Caco-2 (cell line): ENCODE measurements around the gene CMSS1. TPM values are rescaled to one million over a fixed set of nuclear protein-coding genes. Genes with fewer than 3 reads are reported as not detected.

Source experiments
- BruUV-seq: library from RNA; stranded (reverse); fragments of 400-500 nt; replicated peaks from 2 replicates; lab custom pipeline; 2021; lab: Mats Ljungman, UMichigan
- CTCF ChIA-PET: fragments of 300-600 bp; sonication (Branson Sonifier 250); formaldehyde crosslinking; loops from one replicate; lab custom pipeline; 2022; ENCODE audit warnings: antibody characterized with exemption; lab: Charles Lee
- POLR2A ChIA-PET: fragments of 300-600 bp; sonication (Branson Sonifier 250); formaldehyde crosslinking; loops from one replicate; lab custom pipeline; 2022; ENCODE audit warnings: antibody characterized with exemption; lab: Charles Lee
- DNase-seq, 2 experiments: peaks; one replicate each; pipeline versions ENCODE4 v3.0.0 to v3.0.0-alpha.2; 2020 to 2022
- H3K27me3 ChIP-seq: replicated peaks from 2 replicates; pipeline ENCODE4 v1.6.0; 2011; ENCODE audit warnings: low read length; ENCODE audit not compliant: control insufficient read depth, insufficient read depth
- H3K36me3 ChIP-seq: 2 replicates; pipeline ENCODE4 v1.5.1; 2011; ENCODE audit warnings: low read length; ENCODE audit not compliant: control insufficient read depth, insufficient read depth
- H3K4me1 ChIP-seq: fragments of 250-450 bp; sonication (Bioruptor Pico); 2 replicates; pipeline ENCODE4 v1.5.1; 2020; ENCODE audit warnings: mild to moderate bottlenecking
- H3K4me3 ChIP-seq: 2 replicates; pipeline ENCODE4 v1.5.1; 2011; ENCODE audit warnings: low read depth, mild to moderate bottlenecking, control low read depth, low read length
- H3K9me3 ChIP-seq: fragments of 250-450 bp; sonication (Bioruptor Pico); 2 replicates; pipeline ENCODE4 v1.5.1; 2020; ENCODE audit warnings: mild to moderate bottlenecking, moderate library complexity
- H3K27ac Mint-ChIP-seq: one replicate; pipeline ENCODE4 v1.8.0; 2022; ENCODE audit warnings: mixed read lengths; ENCODE audit not compliant: unreplicated experiment
- H3K27me3 Mint-ChIP-seq: one replicate; pipeline ENCODE4 v1.8.0; 2022; ENCODE audit warnings: mixed read lengths; ENCODE audit not compliant: insufficient read depth, unreplicated experiment
- H3K36me3 Mint-ChIP-seq: one replicate; pipeline ENCODE4 v1.8.0; 2022; ENCODE audit warnings: mild to moderate bottlenecking, mixed read lengths; ENCODE audit not compliant: insufficient read depth, unreplicated experiment
- H3K4me1 Mint-ChIP-seq: one replicate; pipeline ENCODE4 v1.8.0; 2022; ENCODE audit warnings: low read depth, mixed read lengths; ENCODE audit not compliant: unreplicated experiment
- H3K4me3 Mint-ChIP-seq: one replicate; pipeline ENCODE4 v1.8.0; 2022; ENCODE audit warnings: mild to moderate bottlenecking, moderate library complexity, mixed read lengths; ENCODE audit not compliant: unreplicated experiment
- H3K9me3 Mint-ChIP-seq: one replicate; pipeline ENCODE4 v1.8.0; 2022; ENCODE audit warnings: mixed read lengths; ENCODE audit not compliant: unreplicated experiment
- CTCF ChIP-seq, 2 experiments: fragments of 200-600 bp in 1 of 2; IDR thresholded peaks; 1 replicate in 1 of 2; 2 replicates in 1 of 2; pipeline versions ENCODE4 v1.5.1 to v1.8.0; 2011 to 2022; ENCODE audit warnings: antibody characterized with exemption in 1 of 2, control low read depth in 1 of 2, inconsistent platforms in 1 of 2, low read depth in 1 of 2, low read length in 1 of 2, mild to moderate bottlenecking in 1 of 2, moderate library complexity in 1 of 2; ENCODE audit not compliant: insufficient read depth in 1 of 2, severe bottlenecking in 1 of 2, unreplicated experiment in 1 of 2
- intact Hi-C: fragments of 100-400 bp; cut with micrococcal nuclease; formaldehyde crosslinking; loops from one replicate; pipeline ENCODE4 v1.10.0; 2022; ENCODE audit not compliant: unreplicated experiment
- total RNA-seq: library from RNA; stranded (reverse); gene quantifications from 2 replicates; pipeline ENCODE4 v1.2.3, GENCODE V29; 2022

The CMSS1 gene
- total RNA-seq, 1 experiment from 2014 or later: 54.4 TPM

- DNase-seq: no peak
- TF ChIP-seq CTCF (IDR thresholded peaks at IDR 0.05; ENCODE audit: insufficient read depth in 1 of 2, low read depth in 1 of 2, low read length in 1 of 2, severe bottlenecking in 1 of 2, unreplicated experiment in 1 of 2): no peak
- Mint-ChIP-seq H3K27ac (no peak overlapping the region), H3K4me3 (no peak overlapping the region), H3K4me1 (no peaks in the 10 kb centered on the region), H3K9me3 (no peaks in the 10 kb centered on the region), H3K36me3 (no peaks in the 10 kb centered on the region), H3K27me3 (peaks cover 20% of the 10 kb centered on the region)
- Histone ChIP-seq H3K36me3 (no peaks in the 10 kb centered on the region), H3K4me3 (no peak overlapping the region), H3K4me1 (no peaks in the 10 kb centered on the region), H3K9me3 (no peaks in the 10 kb centered on the region), H3K27me3 (no peaks in the 10 kb centered on the region)
- BruUV-seq: no TSS peak
- CTCF ChIA-PET: no interaction called here
- POLR2A ChIA-PET: no interaction called here
- intact Hi-C loops: no loop called here
Measured at GRCh38 chr3:99780749-99781148, 36.9 kb upstream of the CMSS1 start.

- no peak overlapping the region for H3K4me3 ChIP-seq
- POLR2A ChIA-PET: no interaction called here
- BruUV-seq: no TSS peak
- no peaks in the 10 kb centered on the region for H3K9me3 Mint-ChIP-seq
- no peaks in the 10 kb centered on the region for H3K4me1 Mint-ChIP-seq
- no peaks in the 10 kb centered on the region for H3K36me3 Mint-ChIP-seq
- H3K27ac Mint-ChIP-seq: no peak overlapping the region
- CTCF ChIA-PET: no interaction called here
- intact Hi-C loops: no loop called here
- no peaks in the 10 kb centered on the region for H3K27me3 ChIP-seq
- H3K4me3 Mint-ChIP-seq: no peak overlapping the region
- H3K9me3 ChIP-seq: no peaks in the 10 kb centered on the region
- H3K36me3 ChIP-seq: no peaks in the 10 kb centered on the region
- H3K27me3 Mint-ChIP-seq: peaks cover 23% of the 10 kb centered on the region
- DNase-seq: no peak
- H3K4me1 ChIP-seq: no peaks in the 10 kb centered on the region
- TF ChIP-seq CTCF (IDR thresholded peaks at IDR 0.05; ENCODE audit: insufficient read depth in 1 of 2, low read depth in 1 of 2, low read length in 1 of 2, severe bottlenecking in 1 of 2, unreplicated experiment in 1 of 2): no peak
Measured at GRCh38 chr3:99781761-99782160, 35.9 kb upstream of the CMSS1 start.

GRCh38 chr3:99783011-99783573 is 34.6 kb upstream of the CMSS1 start:
- Mint-ChIP-seq H3K27me3 (peaks cover 18% of the 10 kb centered on the region), H3K4me3 (no peak overlapping the region), H3K4me1 (no peaks in the 10 kb centered on the region), H3K36me3 (no peaks in the 10 kb centered on the region), H3K27ac (no peak overlapping the region), H3K9me3 (no peaks in the 10 kb centered on the region)
- TF ChIP-seq CTCF (IDR thresholded peaks at IDR 0.05; ENCODE audit: insufficient read depth in 1 of 2, low read depth in 1 of 2, low read length in 1 of 2, severe bottlenecking in 1 of 2, unreplicated experiment in 1 of 2): no peak
- H3K27me3 ChIP-seq: no peaks in the 10 kb centered on the region
- no peaks in the 10 kb centered on the region for H3K9me3 ChIP-seq
- ChIA-PET POLR2A (no interaction called here), CTCF (no interaction called here)
- intact Hi-C loops: no loop called here
- H3K4me1 ChIP-seq: no peaks in the 10 kb centered on the region
- BruUV-seq: no TSS peak
- no peak overlapping the region for H3K4me3 ChIP-seq
- DNase-seq: no peak
- no peaks in the 10 kb centered on the region for H3K36me3 ChIP-seq
